ENCODE results near the gene RAD23B.

GRCh38 chr9:107351382-107352045, 68.4 kb downstream of the RAD23B start:
- TF ChIP-seq, protein P1, sequence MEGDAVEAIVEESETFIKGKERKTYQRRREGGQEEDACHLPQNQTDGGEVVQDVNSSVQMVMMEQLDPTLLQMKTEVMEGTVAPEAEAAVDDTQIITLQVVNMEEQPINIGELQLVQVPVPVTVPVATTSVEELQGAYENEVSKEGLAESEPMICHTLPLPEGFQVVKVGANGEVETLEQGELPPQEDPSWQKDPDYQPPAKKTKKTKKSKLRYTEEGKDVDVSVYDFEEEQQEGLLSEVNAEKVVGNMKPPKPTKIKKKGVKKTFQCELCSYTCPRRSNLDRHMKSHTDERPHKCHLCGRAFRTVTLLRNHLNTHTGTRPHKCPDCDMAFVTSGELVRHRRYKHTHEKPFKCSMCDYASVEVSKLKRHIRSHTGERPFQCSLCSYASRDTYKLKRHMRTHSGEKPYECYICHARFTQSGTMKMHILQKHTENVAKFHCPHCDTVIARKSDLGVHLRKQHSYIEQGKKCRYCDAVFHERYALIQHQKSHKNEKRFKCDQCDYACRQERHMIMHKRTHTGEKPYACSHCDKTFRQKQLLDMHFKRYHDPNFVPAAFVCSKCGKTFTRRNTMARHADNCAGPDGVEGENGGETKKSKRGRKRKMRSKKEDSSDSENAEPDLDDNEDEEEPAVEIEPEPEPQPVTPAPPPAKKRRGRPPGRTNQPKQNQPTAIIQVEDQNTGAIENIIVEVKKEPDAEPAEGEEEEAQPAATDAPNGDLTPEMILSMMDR (IDR thresholded peaks at IDR 0.05) = no peak
- TF ChIP-seq POLR2A (IDR thresholded peaks at IDR 0.05) = no peak
- TF ChIP-seq EP300 (IDR thresholded peaks at IDR 0.05) = no peak

All from stomach (tissue), 4 donors.